Colonic mucosa (tissue), 4 donors: ENCODE results near the gene RASAL2. TPM values are rescaled to one million over a fixed set of nuclear protein-coding genes. Genes with fewer than 3 reads are reported as not detected.

Experiments
- DNase-seq: peaks from one replicate; pipeline ENCODE4 v3.0.0-alpha.2; 2020
- H3K27ac ChIP-seq: fragments of 200-600 bp; one replicate; pipeline ENCODE4 v1.8.0; 2021
- H3K27me3 ChIP-seq: fragments of 200-600 bp; one replicate; pipeline ENCODE4 v1.8.0; 2021
- H3K36me3 ChIP-seq: fragments of 200-600 bp; one replicate; pipeline ENCODE4 v1.8.0; 2021
- H3K4me1 ChIP-seq: fragments of 200-600 bp; one replicate; pipeline ENCODE4 v1.8.0; 2021; ENCODE audit warnings: mild to moderate bottlenecking
- H3K4me3 ChIP-seq: fragments of 200-600 bp; one replicate; pipeline ENCODE4 v1.8.0; 2021
- H3K9ac ChIP-seq, 2 donors: one replicate each; pipeline ENCODE4 v1.7.0; 2013; ENCODE audit warnings: control low read depth in 2 of 2, low read depth in 2 of 2, low read length in 2 of 2
- H3K9me3 ChIP-seq: fragments of 200-600 bp; one replicate; pipeline ENCODE4 v1.8.0; 2021
- intact Hi-C: fragments of 100-400 bp; cut with DNase I; formaldehyde crosslinking; loops from one replicate; pipeline ENCODE4 v1.14.1; 2022
- total RNA-seq, 2 donors: library from RNA; stranded (reverse); fragmentation: NEBNext Ultra II Directional in 1 of 2; extraction: Animal tissue kit (Norgen Biotek cat#: 25700) in 1 of 2; gene quantifications; one replicate each; pipeline ENCODE4 v1.2.1, GENCODE V29; 2021
- TF ChIP-seq, protein P1 (sequence below): fragments of 200-600 bp; IDR thresholded peaks from one replicate; pipeline ENCODE4 v1.8.0; 2022; ENCODE audit warnings: antibody characterized with exemption, mild to moderate bottlenecking
- donor health status: healthy.
- donor health status: DM: no; HTN: no; CAD: no.
- donor health status: DM: no; HTN: no; CAD: no.

RASAL2 gene
- total RNA-seq, 2 donors from 2014 or later = 9.7 to 11.8 TPM

- no peak overlapping the region for H3K9ac ChIP-seq
- no peaks in the 10 kb centered on the region for H3K27me3 ChIP-seq
- no peak overlapping the region for H3K27ac ChIP-seq
- TF ChIP-seq, protein P1, sequence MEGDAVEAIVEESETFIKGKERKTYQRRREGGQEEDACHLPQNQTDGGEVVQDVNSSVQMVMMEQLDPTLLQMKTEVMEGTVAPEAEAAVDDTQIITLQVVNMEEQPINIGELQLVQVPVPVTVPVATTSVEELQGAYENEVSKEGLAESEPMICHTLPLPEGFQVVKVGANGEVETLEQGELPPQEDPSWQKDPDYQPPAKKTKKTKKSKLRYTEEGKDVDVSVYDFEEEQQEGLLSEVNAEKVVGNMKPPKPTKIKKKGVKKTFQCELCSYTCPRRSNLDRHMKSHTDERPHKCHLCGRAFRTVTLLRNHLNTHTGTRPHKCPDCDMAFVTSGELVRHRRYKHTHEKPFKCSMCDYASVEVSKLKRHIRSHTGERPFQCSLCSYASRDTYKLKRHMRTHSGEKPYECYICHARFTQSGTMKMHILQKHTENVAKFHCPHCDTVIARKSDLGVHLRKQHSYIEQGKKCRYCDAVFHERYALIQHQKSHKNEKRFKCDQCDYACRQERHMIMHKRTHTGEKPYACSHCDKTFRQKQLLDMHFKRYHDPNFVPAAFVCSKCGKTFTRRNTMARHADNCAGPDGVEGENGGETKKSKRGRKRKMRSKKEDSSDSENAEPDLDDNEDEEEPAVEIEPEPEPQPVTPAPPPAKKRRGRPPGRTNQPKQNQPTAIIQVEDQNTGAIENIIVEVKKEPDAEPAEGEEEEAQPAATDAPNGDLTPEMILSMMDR = no peak
- peaks cover 3% of the 10 kb centered on the region for H3K4me1 ChIP-seq
- H3K9me3 ChIP-seq = no peaks in the 10 kb centered on the region
- no peaks in the 10 kb centered on the region for H3K36me3 ChIP-seq
- intact Hi-C loops = no loop called here
- H3K4me3 ChIP-seq = no peak overlapping the region
- no peak for DNase-seq
Measured at GRCh38 chr1:178337091-178337706, 243.3 kb downstream of the RASAL2 start.

DNA sequence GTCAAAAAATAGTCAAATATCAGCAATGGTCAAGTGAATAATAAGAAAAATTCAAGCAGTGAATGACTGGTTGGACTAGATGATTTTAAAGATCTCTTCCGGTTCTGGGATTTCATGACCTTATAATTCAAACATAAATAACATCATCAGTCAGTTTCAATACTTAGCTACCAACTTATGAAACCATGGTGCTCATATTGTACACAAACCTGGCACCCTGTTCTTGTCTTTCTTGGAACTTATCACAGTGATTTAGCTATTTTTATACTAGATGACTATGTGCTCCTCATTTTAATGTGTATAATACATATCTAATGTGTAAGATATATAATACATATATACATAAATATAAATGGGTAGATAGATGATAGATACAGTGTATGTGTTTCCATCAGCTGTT, 245.9 kb downstream of the RASAL2 start:
- Histone ChIP-seq H3K9me3 (no peaks in the 10 kb centered on the region), H3K27me3 (no peaks in the 10 kb centered on the region), H3K36me3 (no peaks in the 10 kb centered on the region), H3K4me1 (peaks cover 3% of the 10 kb centered on the region), H3K9ac (no peak overlapping the region), H3K4me3 (no peak overlapping the region), H3K27ac (no peak overlapping the region)
- intact Hi-C loops = no loop called here
- TF ChIP-seq, protein P1 = no peak
- DNase-seq = no peak

- Histone ChIP-seq H3K4me3 (peak overlapping the region; percentile 17), H3K4me1 (peaks cover 3% of the 10 kb centered on the region), H3K27me3 (no peaks in the 10 kb centered on the region), H3K36me3 (no peaks in the 10 kb centered on the region), H3K27ac (peak overlapping the region; percentile 34), H3K9me3 (no peaks in the 10 kb centered on the region), H3K9ac (peak overlapping the region in 1 of 2 donors; percentile 43)
- TF ChIP-seq, protein P1 = no peak
- DNase-seq = peak; percentile 83
- intact Hi-C loops = no loop called here
Measured at GRCh38 chr1:178341261-178341956, 247.5 kb downstream of the RASAL2 start.

DNA sequence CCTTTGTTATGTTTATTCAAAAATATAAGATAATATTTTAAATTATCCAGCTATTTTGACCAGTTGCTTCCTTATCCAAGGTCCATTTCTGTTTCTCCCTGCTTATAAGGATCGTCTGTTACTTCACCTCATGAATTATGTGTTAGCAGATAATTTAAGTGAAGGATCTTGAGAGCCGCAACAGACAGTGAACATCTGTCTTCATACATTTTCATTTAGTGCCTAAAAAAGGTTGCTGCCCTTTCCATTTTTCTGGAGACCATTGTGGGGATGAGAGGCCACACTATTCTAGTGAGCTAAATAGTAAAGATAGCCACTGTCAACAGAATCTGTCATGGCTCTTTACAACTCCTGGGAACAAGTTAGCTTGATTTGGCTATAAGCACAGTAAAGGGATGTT, 248.8 kb downstream of the RASAL2 start:
- Histone ChIP-seq H3K36me3 (no peaks in the 10 kb centered on the region), H3K4me3 (no peak overlapping the region), H3K9me3 (no peaks in the 10 kb centered on the region), H3K27ac (no peak overlapping the region), H3K9ac (no peak overlapping the region), H3K27me3 (no peaks in the 10 kb centered on the region), H3K4me1 (peaks cover 3% of the 10 kb centered on the region)
- TF ChIP-seq, protein P1 = no peak
- no peak for DNase-seq
- intact Hi-C loops = no loop called here

DNA sequence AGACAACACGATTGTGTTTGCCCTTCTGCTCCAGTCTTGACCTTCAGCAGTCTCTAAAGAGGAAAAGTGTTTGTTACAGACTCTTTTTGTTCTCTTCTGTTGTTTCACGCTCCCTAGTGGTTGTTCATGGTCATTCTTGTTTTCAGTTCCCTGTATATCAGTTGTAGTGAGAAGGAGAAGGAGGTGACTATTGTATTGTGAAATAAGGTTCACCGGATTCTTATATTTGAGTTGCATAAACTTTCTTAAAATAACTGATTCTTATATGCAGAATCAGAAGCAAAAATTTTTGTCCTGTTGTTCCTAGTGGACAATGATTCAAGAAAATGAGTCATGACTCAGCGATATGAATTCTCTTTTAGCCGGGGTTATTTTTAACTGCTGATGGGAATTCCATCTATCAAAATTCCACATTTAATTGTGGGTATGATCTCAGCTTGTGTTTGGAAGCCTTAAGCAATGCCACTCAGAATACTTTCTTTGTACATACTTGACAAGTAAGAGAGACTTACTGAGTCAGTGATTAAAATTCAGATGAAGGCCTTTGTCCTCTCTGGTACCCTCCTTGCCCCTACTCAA, 250.7 kb downstream of the RASAL2 start:
- H3K4me3 ChIP-seq = no peak overlapping the region
- intact Hi-C loops = loop anchor here (5.0 kb wide), 1 partner anchor 32 kb away; no protein-coding TSS in a partner anchor

More for the DNA sequence above, 250.7 kb downstream of the RASAL2 start:
- Histone ChIP-seq H3K9me3 (no peaks in the 10 kb centered on the region), H3K36me3 (no peaks in the 10 kb centered on the region), H3K4me1 (peaks cover 3% of the 10 kb centered on the region), H3K9ac (no peak overlapping the region), H3K27me3 (no peaks in the 10 kb centered on the region), H3K27ac (no peak overlapping the region)
- DNase-seq = peak; percentile 29
- TF ChIP-seq, protein P1 = peak; percentile 46
